ENCODE measurements around the gene MYOG. TPM values are rescaled to one million over a fixed set of nuclear protein-coding genes. Genes with fewer than 3 reads are reported as not detected.

The MYOG gene
- total and polyA plus RNA-seq, 2 of the 4 experiments (the other 2 are of a cell fraction), result not detected

GRCh38 chr1:203121186-203122015, 35.6 kb upstream of the MYOG start:
- Histone ChIP-seq H3K9me3 (ENCODE audit: control insufficient read depth, insufficient read depth, low read length) (no peaks in the 10 kb centered on the region), H3K36me3 (ENCODE audit: control insufficient read depth, insufficient read depth, low read length) (no peaks in the 10 kb centered on the region), H2AK9ac (replicated peaks; ENCODE audit: low read depth, low read length, poor library complexity) (no peak overlapping the region), H3K18ac (ENCODE audit: low read depth, low read length) (no peak overlapping the region), H2BK120ac (ENCODE audit: low read depth, low read length) (no peak overlapping the region), H3K4me1 (ENCODE audit: control insufficient read depth, insufficient read depth, low read length) (peaks cover under 1% of the 10 kb centered on the region; the same call in 1 of the 2 replicates), H2BK20ac (ENCODE audit: low read depth, low read length) (no peak overlapping the region), H2BK15ac (ENCODE audit: low read depth, low read length) (no peak overlapping the region), H4K8ac (ENCODE audit: low read depth in 2 of 2, low read length in 2 of 2) (no peak overlapping the region), H3K79me1 (ENCODE audit: low read depth in 1 of 2, low read length in 2 of 2) (no peaks in the 10 kb centered on the region), H3K56ac (ENCODE audit: extremely low read depth, insufficient read depth, low read length) (no peak overlapping the region), H2AFZ (replicated peaks; ENCODE audit: low read length, poor library complexity) (no peak overlapping the region), H3K4me2 (ENCODE audit: low read depth, low read length) (no peak overlapping the region), H4K91ac (ENCODE audit: insufficient read depth, low read depth, low read length) (no peak overlapping the region), H3K9ac (ENCODE audit: low read depth, low read length) (no peak overlapping the region), H2AK5ac (ENCODE audit: low read depth, low read length) (no peak overlapping the region), H2BK5ac (ENCODE audit: low read depth, low read length, poor library complexity, severe bottlenecking) (no peak overlapping the region), H4K5ac (ENCODE audit: low read depth, low read length) (no peak overlapping the region), H3K23ac (ENCODE audit: low read depth, low read length) (no peak overlapping the region), H3K4me3 (ENCODE audit: insufficient read depth, low read depth, low read length) (no peak overlapping the region), H3K27me3 (ENCODE audit: control insufficient read depth, insufficient read depth, low read length) (peaks cover 78% of the 10 kb centered on the region), H3K9me1 (ENCODE audit: insufficient read depth, low read length) (no peaks in the 10 kb centered on the region), H3K4ac (ENCODE audit: low read depth, low read length) (no peak overlapping the region), H3K14ac (replicated peaks; ENCODE audit: low read depth, low read length) (no peak overlapping the region), H4K20me1 (ENCODE audit: insufficient read depth, low read length) (no peaks in the 10 kb centered on the region; the same call in 1 of the 2 replicates), H3K27ac (ENCODE audit: insufficient read depth, low read length) (no peak overlapping the region)
- POLR2A ChIA-PET (ENCODE audit: unreplicated experiment), result no interaction called here
- CTCF ChIA-PET, result interaction anchor here (0.6 to 0.8 kb wide), 2 partner anchors 82 to 146 kb away, joined by 3 read pairs; no protein-coding TSS in a partner anchor
- ATAC-seq (ENCODE audit: low read depth) (no peak), DNase-seq (no peak)
- no TSS peak for BruUV-seq (replicated peaks)
- in situ Hi-C loops (cut with MboI; ENCODE audit: low sequenced_read_pairs) (no loop called here), dilution Hi-C loops (cut with HindIII; ENCODE audit: low sequenced_read_pairs, unreplicated experiment) (no loop called here), intact Hi-C loops (cut with micrococcal nuclease) (no loop called here)
- WGBS, 2 experiments (ENCODE audit: extremely low coverage in 2 of 2, insufficient read length in 1 of 2), result 65% methylated on average over 9 of the region's 11 CpGs; no CpG with 5 or more reads in 1 of the 2 experiments
- no peak for TF ChIP-seq RCOR1 (IDR thresholded peaks at IDR 0.05; ENCODE audit: insufficient replicate concordance, low read length)
- TF ChIP-seq USF2 (IDR thresholded peaks at IDR 0.05; ENCODE audit: low read depth, low read length), result no peak
- TF ChIP-seq, protein P1, sequence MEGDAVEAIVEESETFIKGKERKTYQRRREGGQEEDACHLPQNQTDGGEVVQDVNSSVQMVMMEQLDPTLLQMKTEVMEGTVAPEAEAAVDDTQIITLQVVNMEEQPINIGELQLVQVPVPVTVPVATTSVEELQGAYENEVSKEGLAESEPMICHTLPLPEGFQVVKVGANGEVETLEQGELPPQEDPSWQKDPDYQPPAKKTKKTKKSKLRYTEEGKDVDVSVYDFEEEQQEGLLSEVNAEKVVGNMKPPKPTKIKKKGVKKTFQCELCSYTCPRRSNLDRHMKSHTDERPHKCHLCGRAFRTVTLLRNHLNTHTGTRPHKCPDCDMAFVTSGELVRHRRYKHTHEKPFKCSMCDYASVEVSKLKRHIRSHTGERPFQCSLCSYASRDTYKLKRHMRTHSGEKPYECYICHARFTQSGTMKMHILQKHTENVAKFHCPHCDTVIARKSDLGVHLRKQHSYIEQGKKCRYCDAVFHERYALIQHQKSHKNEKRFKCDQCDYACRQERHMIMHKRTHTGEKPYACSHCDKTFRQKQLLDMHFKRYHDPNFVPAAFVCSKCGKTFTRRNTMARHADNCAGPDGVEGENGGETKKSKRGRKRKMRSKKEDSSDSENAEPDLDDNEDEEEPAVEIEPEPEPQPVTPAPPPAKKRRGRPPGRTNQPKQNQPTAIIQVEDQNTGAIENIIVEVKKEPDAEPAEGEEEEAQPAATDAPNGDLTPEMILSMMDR (conservative IDR thresholded peaks at IDR 0.05; ENCODE audit: low read depth, low read length), result no peak
- TF ChIP-seq FOS (IDR thresholded peaks at IDR 0.05; ENCODE audit: low read depth, low read length), result no peak
- no peak for TF ChIP-seq CEBPB (IDR thresholded peaks at IDR 0.05; ENCODE audit: low read depth, low read length)
- no peak for TF ChIP-seq CHD1 (IDR thresholded peaks at IDR 0.05; ENCODE audit: low read depth, low read length)
- no peak for TF ChIP-seq NFE2L2 (IDR thresholded peaks at IDR 0.05; ENCODE audit: low read depth, low read length)
- TF ChIP-seq BHLHE40 (IDR thresholded peaks at IDR 0.05; ENCODE audit: low read depth, low read length), result no peak
- TF ChIP-seq RFX5 (IDR thresholded peaks at IDR 0.05; ENCODE audit: low read depth, low read length), result no peak
- TF ChIP-seq MAFK (IDR thresholded peaks at IDR 0.05; ENCODE audit: low read depth, low read length), result no peak
- no peak for TF ChIP-seq MXI1 (IDR thresholded peaks at IDR 0.05; ENCODE audit: borderline replicate concordance, low read depth, low read length)
- no peak for TF ChIP-seq SMC3 (IDR thresholded peaks at IDR 0.05; ENCODE audit: low read depth, low read length)
- no peak for TF ChIP-seq RAD21 (IDR thresholded peaks at IDR 0.05; ENCODE audit: low read length)
- TF ChIP-seq ELK1 (IDR thresholded peaks at IDR 0.05; ENCODE audit: borderline replicate concordance, low read depth, low read length), result no peak
- no peak for TF ChIP-seq POLR2A (IDR thresholded peaks at IDR 0.05; ENCODE audit: low read depth, low read length)

All from IMR-90 (cell line).